HCT116 (cell line): ENCODE data around the gene FABP1.

Source experiments
- CEBPB ChIP-seq: IDR thresholded peaks from 2 replicates; pipeline ENCODE4 v1.6.1; 2012; ENCODE audit warnings: low read depth
- POLR2A ChIP-seq: IDR thresholded peaks from 2 replicates; pipeline ENCODE4 v1.7.0; 2011; ENCODE audit warnings: borderline replicate concordance; ENCODE audit not compliant: insufficient read depth, insufficient read length; ENCODE audit errors: extremely low read depth
- SIN3A ChIP-seq: IDR thresholded peaks from 2 replicates; pipeline ENCODE4 v1.6.1; 2012; ENCODE audit warnings: low read depth
- TF ChIP-seq, protein P1 (sequence below), 3 experiments: fragments of 200-600 bp in 1 of 3; sonication (generic) in 1 of 3; IDR thresholded peaks in 2 of 3; conservative IDR thresholded peaks in 1 of 3; 2 replicates each; pipeline ENCODE4 v1.5.1; 2012 to 2017; ENCODE audit warnings: low read depth in 2 of 3, low read length in 2 of 3, antibody characterized with exemption in 1 of 3, borderline replicate concordance in 1 of 3, control low read depth in 1 of 3, mild to moderate bottlenecking in 1 of 3, mixed read lengths in 1 of 3, mixed run types in 1 of 3, moderate library complexity in 1 of 3; ENCODE audit not compliant: insufficient read depth in 1 of 3
- TF ChIP-seq, protein P2 (sequence below): IDR thresholded peaks from 2 replicates; pipeline ENCODE4 v1.6.1; 2012

DNA sequence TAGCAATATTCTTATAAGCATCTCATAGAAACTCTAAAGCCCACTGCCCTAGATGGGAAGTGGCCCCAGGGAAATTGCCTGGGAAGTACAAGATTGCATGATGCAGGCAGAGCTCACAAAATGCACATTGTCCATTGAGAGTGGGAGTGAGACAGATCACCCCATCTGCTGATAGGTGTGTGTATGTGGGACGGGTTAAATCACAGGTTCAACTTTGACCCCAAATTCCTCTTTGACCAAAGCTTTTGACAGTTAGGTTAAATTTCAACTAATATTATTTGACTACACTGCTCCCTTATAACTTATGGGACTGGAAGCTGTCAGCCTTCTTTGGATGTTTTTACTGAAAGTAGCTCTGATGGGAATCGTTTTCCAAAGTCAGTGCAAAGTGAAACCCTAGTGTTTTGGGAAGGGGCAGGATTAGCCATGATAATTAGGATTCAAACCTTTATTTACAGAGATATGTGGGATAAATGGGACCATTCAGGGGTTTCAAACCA lies 11.4 kb upstream of the FABP1 start:
- TF ChIP-seq CEBPB (no peak), POLR2A (no peak), SIN3A (no peak)
- TF ChIP-seq, protein P1, sequence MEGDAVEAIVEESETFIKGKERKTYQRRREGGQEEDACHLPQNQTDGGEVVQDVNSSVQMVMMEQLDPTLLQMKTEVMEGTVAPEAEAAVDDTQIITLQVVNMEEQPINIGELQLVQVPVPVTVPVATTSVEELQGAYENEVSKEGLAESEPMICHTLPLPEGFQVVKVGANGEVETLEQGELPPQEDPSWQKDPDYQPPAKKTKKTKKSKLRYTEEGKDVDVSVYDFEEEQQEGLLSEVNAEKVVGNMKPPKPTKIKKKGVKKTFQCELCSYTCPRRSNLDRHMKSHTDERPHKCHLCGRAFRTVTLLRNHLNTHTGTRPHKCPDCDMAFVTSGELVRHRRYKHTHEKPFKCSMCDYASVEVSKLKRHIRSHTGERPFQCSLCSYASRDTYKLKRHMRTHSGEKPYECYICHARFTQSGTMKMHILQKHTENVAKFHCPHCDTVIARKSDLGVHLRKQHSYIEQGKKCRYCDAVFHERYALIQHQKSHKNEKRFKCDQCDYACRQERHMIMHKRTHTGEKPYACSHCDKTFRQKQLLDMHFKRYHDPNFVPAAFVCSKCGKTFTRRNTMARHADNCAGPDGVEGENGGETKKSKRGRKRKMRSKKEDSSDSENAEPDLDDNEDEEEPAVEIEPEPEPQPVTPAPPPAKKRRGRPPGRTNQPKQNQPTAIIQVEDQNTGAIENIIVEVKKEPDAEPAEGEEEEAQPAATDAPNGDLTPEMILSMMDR (IDR thresholded peaks at IDR 0.05 in 2 of 3, conservative IDR thresholded peaks at IDR 0.05 in 1 of 3; ENCODE audit: borderline replicate concordance in 1 of 3, insufficient read depth in 1 of 3, low read depth in 2 of 3, low read length in 2 of 3): no peak
- TF ChIP-seq, protein P2, sequence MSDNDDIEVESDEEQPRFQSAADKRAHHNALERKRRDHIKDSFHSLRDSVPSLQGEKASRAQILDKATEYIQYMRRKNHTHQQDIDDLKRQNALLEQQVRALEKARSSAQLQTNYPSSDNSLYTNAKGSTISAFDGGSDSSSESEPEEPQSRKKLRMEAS: no peak
